ENCODE data around the gene SGPP2. TPM values are rescaled to one million over a fixed set of nuclear protein-coding genes. Genes with fewer than 3 reads are reported as not detected.
"Not testable (repeated sequence)": the region's sequence is repeated elsewhere in the genome, so short reads cannot be mapped to it uniquely, and the experiment has no call there.

SGPP2 gene
- total RNA-seq, 1 donor from 2014 or later = 38.1 TPM

- Histone ChIP-seq H3K4me1 (no peaks in the 10 kb centered on the region), H3K27me3 (peaks cover 8% of the 10 kb centered on the region), H3K4me3 (no peak overlapping the region), H3K27ac (no peak overlapping the region), H3K9me3 (no peaks in the 10 kb centered on the region), H3K36me3 (no peaks in the 10 kb centered on the region)
- no peak for ATAC-seq
- intact Hi-C loops (cut with DNase I) = no loop called here
- no peak for DNase-seq
- TF ChIP-seq CTCF (IDR thresholded peaks at IDR 0.05) = no peak
Observed at GRCh38 chr2:222430071-222430470, 5.7 kb downstream of the SGPP2 start.

GRCh38 chr2:222430681-222431080 lies 6.3 kb downstream of the SGPP2 start:
- intact Hi-C loops (cut with DNase I) = no loop called here
- no peak overlapping the region for H3K4me3 ChIP-seq
- H3K27ac ChIP-seq = no peak overlapping the region
- no peaks in the 10 kb centered on the region for H3K36me3 ChIP-seq
- no peak for TF ChIP-seq CTCF (IDR thresholded peaks at IDR 0.05)
- DNase-seq = no peak
- no peaks in the 10 kb centered on the region for H3K9me3 ChIP-seq
- H3K27me3 ChIP-seq = peaks cover 2% of the 10 kb centered on the region
- no peak for ATAC-seq
- no peaks in the 10 kb centered on the region for H3K4me1 ChIP-seq

DNA sequence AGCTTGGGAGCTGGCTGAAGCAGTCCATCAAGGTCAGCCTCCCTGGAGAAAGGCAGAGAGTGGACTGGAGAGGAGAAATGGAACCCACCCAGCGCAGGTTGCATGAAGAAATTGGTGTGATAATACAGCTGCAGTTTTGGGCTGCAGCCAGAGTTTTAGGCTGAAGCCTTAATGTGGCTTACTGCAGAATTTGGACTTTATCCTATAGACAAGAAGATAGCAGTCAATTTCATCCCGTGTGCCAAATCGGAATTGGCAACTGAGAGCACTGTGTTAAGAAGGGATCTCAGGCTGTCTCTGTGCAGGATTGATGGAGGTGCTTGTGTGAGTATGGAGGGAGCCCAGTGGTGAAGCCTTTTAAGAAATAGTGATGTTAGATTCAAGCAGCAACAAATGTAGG lies 7.5 kb downstream of the SGPP2 start:
- Histone ChIP-seq H3K4me1 (no peaks in the 10 kb centered on the region), H3K36me3 (no peaks in the 10 kb centered on the region), H3K27ac (no peak overlapping the region), H3K4me3 (no peak overlapping the region), H3K27me3 (no peaks in the 10 kb centered on the region), H3K9me3 (no peaks in the 10 kb centered on the region)
- no peak for TF ChIP-seq CTCF (IDR thresholded peaks at IDR 0.05)
- DNase-seq (no peak), ATAC-seq (no peak)
- intact Hi-C loops (cut with DNase I) = no loop called here

DNA sequence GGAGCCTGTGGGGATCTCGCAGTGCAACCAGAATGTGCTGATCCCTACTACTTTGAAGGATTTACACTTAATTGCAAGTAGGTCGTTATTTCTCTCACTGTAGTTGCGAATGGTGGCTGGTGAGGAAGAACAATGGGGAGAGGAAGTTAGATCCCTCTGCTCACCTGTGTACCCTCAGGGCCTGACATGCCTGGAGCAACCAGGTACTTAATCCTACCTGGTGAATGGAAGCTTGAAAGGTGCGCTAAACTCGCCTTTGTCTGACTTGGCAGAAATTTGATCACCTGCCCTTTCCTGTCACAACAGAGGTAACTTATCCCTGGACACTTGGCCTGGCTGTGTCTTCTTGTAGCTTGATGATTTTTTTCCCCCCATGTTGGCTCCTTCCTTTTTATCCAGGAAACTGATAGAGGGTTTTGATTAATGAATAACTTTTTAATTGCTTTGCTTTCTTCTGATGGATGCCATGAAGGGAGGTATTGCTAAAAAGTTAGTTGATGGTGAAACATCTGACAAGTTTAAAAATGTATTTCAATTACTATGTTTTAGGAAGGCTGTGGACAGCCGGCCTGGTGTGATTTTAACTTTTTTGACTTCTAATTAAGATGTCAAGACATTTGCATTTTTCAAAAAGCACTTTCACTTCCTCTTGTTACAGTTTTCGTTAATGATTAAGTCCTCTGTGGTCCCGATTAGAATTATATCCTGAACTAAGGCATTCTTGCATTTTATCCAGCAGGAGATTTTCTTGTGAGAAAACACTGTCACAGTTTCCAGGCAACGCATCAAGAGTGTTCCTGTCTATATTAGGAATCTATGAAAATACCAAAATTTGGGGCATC lies 9.2 kb downstream of the SGPP2 start:
- ATAC-seq = peak; percentile 47

GRCh38 chr2:222434204-222434603 lies 9.9 kb downstream of the SGPP2 start:
- Histone ChIP-seq H3K36me3 (no peaks in the 10 kb centered on the region), H3K4me3 (no peak overlapping the region), H3K27ac (no peak overlapping the region), H3K27me3 (no peaks in the 10 kb centered on the region), H3K9me3 (no peaks in the 10 kb centered on the region), H3K4me1 (no peaks in the 10 kb centered on the region)
- ATAC-seq (no peak), DNase-seq (no peak)
- intact Hi-C loops (cut with DNase I) = no loop called here
- no peak for TF ChIP-seq CTCF (IDR thresholded peaks at IDR 0.05)

More for the DNA sequence above, 9.2 kb downstream of the SGPP2 start:
- H3K9me3 ChIP-seq = no peaks in the 10 kb centered on the region
- H3K27me3 ChIP-seq = no peaks in the 10 kb centered on the region
- no peak overlapping the region for H3K27ac ChIP-seq
- no peak for TF ChIP-seq CTCF (IDR thresholded peaks at IDR 0.05)
- H3K36me3 ChIP-seq = no peaks in the 10 kb centered on the region
- no peak for DNase-seq
- no peaks in the 10 kb centered on the region for H3K4me1 ChIP-seq
- intact Hi-C loops (cut with DNase I) = no loop called here
- no peak overlapping the region for H3K4me3 ChIP-seq

GRCh38 chr2:222435400-222436039 lies 11.2 kb downstream of the SGPP2 start:
- H3K4me1 ChIP-seq; DNase-seq; H3K27ac ChIP-seq; H3K9me3 ChIP-seq; ATAC-seq; intact Hi-C loops (cut with DNase I); H3K36me3 ChIP-seq; H3K4me3 ChIP-seq; H3K27me3 ChIP-seq: not testable (repeated sequence)

All from upper lobe of right lung (tissue), 1 donor.